Stimulated activated naive B cell treated with anti-CD40 and anti-IgM and Interleukin-4, amounts not matched to agents 10 μg/mL and 1 μg/mL and 100 μg/mL, for 72 hours (primary cell): ENCODE results near the gene NKD1.
A peak's percentile ranks its signal among the peaks of the same experiment; 100 is the strongest.

Source experiments
- ATAC-seq, 2 donors: fragments of 150-1000 bp; cut with Tn5 transposase; replicated peaks; 2 replicates each; pipeline ENCODE4 v1.10.0; 2021; ENCODE audit warnings: moderate library complexity in 1 of 2
- DNase-seq: peaks from one replicate; pipeline ENCODE4 v3.0.0; 2021
- H3K27ac Mint-ChIP-seq: one replicate; pipeline ENCODE4 v1.8.0; 2022; ENCODE audit warnings: mild to moderate bottlenecking, mixed read lengths
- H3K27me3 Mint-ChIP-seq, 2 donors: one replicate each; pipeline ENCODE4 v1.8.0; 2022; ENCODE audit warnings: mixed read lengths in 2 of 2
- H3K36me3 Mint-ChIP-seq, 2 donors: one replicate each; pipeline ENCODE4 v1.8.0; 2022; ENCODE audit warnings: mixed read lengths in 2 of 2, mild to moderate bottlenecking in 1 of 2
- H3K4me1 Mint-ChIP-seq, 2 donors: one replicate each; pipeline ENCODE4 v1.8.0; 2022; ENCODE audit warnings: mixed read lengths in 2 of 2, mild to moderate bottlenecking in 1 of 2
- H3K4me3 Mint-ChIP-seq, 2 donors: one replicate each; pipeline ENCODE4 v1.8.0; 2022; ENCODE audit warnings: mild to moderate bottlenecking in 2 of 2, mixed read lengths in 2 of 2, moderate library complexity in 1 of 2
- H3K9me3 Mint-ChIP-seq, 2 donors: one replicate each; pipeline ENCODE4 v1.8.0; 2022; ENCODE audit warnings: mixed read lengths in 2 of 2, mild to moderate bottlenecking in 1 of 2

NKD1 gene

GRCh38 chr16:50538411-50539052 lies 9.7 kb upstream of the NKD1 start:
- ATAC-seq (no peak), DNase-seq (no peak)
- peaks cover 2 to 5% of the 10 kb centered on the region in 2 donors for H3K36me3 Mint-ChIP-seq
- H3K27me3 Mint-ChIP-seq, result peaks cover 24 to 46% of the 10 kb centered on the region in 2 donors
- no peak overlapping the region for H3K27ac Mint-ChIP-seq
- H3K9me3 Mint-ChIP-seq, result peaks cover 5 to 13% of the 10 kb centered on the region in 2 donors
- H3K4me1 Mint-ChIP-seq, result no peaks in the 10 kb centered on the region
- no peak overlapping the region for H3K4me3 Mint-ChIP-seq

DNA sequence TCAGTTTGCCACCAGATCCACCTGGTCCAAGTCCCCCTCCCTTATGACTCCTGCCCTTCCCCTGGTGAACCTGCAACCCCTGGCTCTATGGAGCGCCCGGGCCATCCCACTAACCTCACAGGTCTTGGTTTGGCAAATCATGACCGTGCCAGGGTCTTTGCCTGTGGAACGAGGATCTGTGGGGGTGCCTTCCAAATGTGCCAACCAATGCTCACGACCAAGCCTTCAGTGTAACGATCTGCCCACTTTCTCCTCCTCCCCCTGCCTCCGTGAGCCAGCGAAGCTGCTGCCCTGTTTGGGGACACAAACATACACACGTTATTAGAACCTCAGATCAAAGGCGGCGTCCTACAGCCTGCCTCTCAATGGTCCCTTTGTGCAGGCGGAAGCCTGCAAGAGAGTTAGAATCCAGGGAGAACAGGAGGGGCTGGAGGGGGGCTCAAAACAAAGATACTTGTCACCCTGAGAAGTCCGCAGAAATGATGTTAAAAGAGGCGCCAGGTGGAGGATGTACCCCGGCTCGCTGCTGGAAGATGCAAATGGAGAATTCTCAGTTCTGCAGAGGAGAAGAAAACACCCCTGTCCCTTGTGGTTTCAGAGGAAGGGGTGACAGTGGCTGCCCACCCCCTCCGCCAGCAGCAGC lies 9.0 kb upstream of the NKD1 start:
- Mint-ChIP-seq H3K27me3 (peaks cover 24 to 52% of the 10 kb centered on the region in 2 donors), H3K9me3 (peaks cover 11 to 18% of the 10 kb centered on the region in 2 donors), H3K4me1 (no peaks in the 10 kb centered on the region), H3K36me3 (peaks cover 6 to 11% of the 10 kb centered on the region in 2 donors), H3K4me3 (no peak overlapping the region), H3K27ac (peak overlapping the region; percentile 33)
- no peak for DNase-seq
- ATAC-seq, result no peak

GRCh38 chr16:50539822-50540710 lies 8.1 kb upstream of the NKD1 start:
- H3K27me3 Mint-ChIP-seq, result peaks cover 32 to 59% of the 10 kb centered on the region in 2 donors
- H3K4me3 Mint-ChIP-seq, result no peak overlapping the region
- H3K27ac Mint-ChIP-seq, result no peak overlapping the region
- H3K4me1 Mint-ChIP-seq, result no peaks in the 10 kb centered on the region
- H3K36me3 Mint-ChIP-seq, result peaks cover 8 to 14% of the 10 kb centered on the region in 2 donors
- ATAC-seq (no peak), DNase-seq (no peak)
- peaks cover 11 to 16% of the 10 kb centered on the region in 2 donors for H3K9me3 Mint-ChIP-seq

DNA sequence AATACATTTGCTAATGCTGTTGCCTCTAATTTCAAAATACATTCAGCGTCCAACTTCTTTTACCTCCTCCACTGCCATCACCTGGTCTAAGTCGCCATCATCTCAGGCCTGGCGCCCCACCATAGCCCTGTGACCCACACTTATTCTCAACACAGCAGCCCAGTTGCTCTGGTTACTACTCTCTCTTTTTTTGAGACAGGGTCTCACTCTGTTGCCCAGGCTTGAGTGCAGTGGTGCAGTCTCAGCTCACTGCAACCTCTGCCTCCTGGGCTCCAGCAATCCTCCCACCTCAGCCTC lies 7.5 kb upstream of the NKD1 start:
- H3K36me3 Mint-ChIP-seq, result peaks cover 6 to 14% of the 10 kb centered on the region in 2 donors
- DNase-seq (no peak), ATAC-seq (no peak)
- peaks cover 33 to 56% of the 10 kb centered on the region in 2 donors for H3K27me3 Mint-ChIP-seq
- H3K4me3 Mint-ChIP-seq, result no peak overlapping the region
- H3K27ac Mint-ChIP-seq, result no peak overlapping the region
- no peaks in the 10 kb centered on the region for H3K4me1 Mint-ChIP-seq
- peaks cover 11% of the 10 kb centered on the region in 2 donors for H3K9me3 Mint-ChIP-seq

DNA sequence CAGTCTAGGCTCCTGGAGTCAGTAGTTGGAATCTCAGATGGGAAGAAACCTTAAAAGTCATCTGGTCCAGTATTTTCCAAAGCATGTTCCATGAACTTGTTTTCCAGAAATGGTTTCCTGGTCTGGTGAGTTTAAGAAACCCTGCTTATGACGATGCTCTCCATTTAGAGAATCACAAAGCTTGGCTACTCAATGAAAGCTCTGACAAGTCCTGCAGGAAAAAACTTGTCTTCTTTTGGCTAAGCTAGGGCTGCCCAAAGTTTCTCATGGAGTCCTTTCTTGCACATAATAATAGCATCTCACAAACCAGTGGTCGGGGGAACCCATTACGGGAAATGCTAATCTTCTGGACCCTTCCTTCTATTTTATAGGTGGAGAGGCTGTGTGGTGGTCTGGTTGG lies 5.5 kb upstream of the NKD1 start:
- Mint-ChIP-seq H3K9me3 (peaks cover 11% of the 10 kb centered on the region in 2 donors), H3K36me3 (peaks cover 6 to 14% of the 10 kb centered on the region in 2 donors), H3K27me3 (peaks cover 35 to 57% of the 10 kb centered on the region in 2 donors), H3K27ac (no peak overlapping the region), H3K4me1 (peaks cover 4 to 6% of the 10 kb centered on the region in 2 donors), H3K4me3 (no peak overlapping the region)
- ATAC-seq, result no peak
- no peak for DNase-seq

- Mint-ChIP-seq H3K9me3 (peaks cover 11% of the 10 kb centered on the region in 2 donors), H3K27ac (no peak overlapping the region), H3K27me3 (peaks cover 42 to 54% of the 10 kb centered on the region in 2 donors), H3K4me1 (peaks cover 7 to 27% of the 10 kb centered on the region in 2 donors), H3K36me3 (peaks cover 6 to 14% of the 10 kb centered on the region in 2 donors), H3K4me3 (no peak overlapping the region)
- DNase-seq (no peak), ATAC-seq (no peak)
Observed at GRCh38 chr16:50546125-50546524, 2.1 kb upstream of the NKD1 start.

GRCh38 chr16:50547340-50548124 lies 664 bp upstream of the NKD1 start:
- H3K36me3 Mint-ChIP-seq, result peaks cover 6 to 14% of the 10 kb centered on the region in 2 donors
- DNase-seq (peak; percentile 32), ATAC-seq (peak; percentile 55 to 57)
- H3K4me1 Mint-ChIP-seq, result peaks cover 7 to 27% of the 10 kb centered on the region in 2 donors
- peak overlapping the region; percentile 91 to 96 for H3K4me3 Mint-ChIP-seq
- H3K27me3 Mint-ChIP-seq, result peaks cover 36 to 59% of the 10 kb centered on the region in 2 donors
- no peak overlapping the region for H3K27ac Mint-ChIP-seq
- H3K9me3 Mint-ChIP-seq, result peaks cover 11% of the 10 kb centered on the region in 2 donors

DNA sequence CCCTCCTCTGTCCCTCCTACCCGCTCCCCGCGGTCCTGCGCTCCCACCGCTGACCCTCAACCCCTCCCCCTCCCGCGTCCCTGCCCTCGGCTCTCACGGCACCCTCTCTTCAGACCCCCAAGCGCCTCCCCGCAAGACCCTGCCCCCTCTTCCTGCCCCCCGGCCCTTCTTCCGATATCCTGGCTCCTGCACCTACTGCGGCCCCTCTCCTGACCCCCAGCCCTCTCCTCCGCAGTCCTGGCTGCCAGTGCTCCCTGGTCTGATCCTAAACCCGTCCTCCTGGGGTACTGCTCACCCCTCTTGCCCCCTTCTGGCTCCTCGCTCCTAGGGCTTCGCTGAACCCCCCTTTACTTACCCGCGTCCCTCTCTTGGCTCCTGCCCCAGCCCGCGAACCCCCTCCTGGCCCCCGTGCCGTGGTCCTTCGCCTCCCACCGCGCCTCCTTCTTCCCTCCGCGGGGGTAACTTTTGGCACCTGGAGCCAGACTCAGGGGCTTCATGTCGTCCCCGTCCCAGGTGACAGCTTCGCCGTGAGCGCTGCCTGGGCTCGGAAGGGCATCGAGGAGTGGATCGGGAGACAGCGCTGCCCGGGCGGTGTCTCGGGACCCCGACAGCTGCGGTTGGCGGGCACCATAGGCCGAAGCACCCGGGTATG lies 839 bp downstream of the NKD1 start:
- DNase-seq (no peak), ATAC-seq (no peak)
- H3K4me3 Mint-ChIP-seq, result peak overlapping the region; percentile 83 to 96
- peaks cover 7 to 27% of the 10 kb centered on the region in 2 donors for H3K4me1 Mint-ChIP-seq
- no peak overlapping the region for H3K27ac Mint-ChIP-seq
- H3K36me3 Mint-ChIP-seq, result peaks cover 2 to 4% of the 10 kb centered on the region in 2 donors
- H3K9me3 Mint-ChIP-seq, result peaks cover under 1 to 1% of the 10 kb centered on the region in 2 donors
- H3K27me3 Mint-ChIP-seq, result peaks cover 33 to 49% of the 10 kb centered on the region in 2 donors

DNA sequence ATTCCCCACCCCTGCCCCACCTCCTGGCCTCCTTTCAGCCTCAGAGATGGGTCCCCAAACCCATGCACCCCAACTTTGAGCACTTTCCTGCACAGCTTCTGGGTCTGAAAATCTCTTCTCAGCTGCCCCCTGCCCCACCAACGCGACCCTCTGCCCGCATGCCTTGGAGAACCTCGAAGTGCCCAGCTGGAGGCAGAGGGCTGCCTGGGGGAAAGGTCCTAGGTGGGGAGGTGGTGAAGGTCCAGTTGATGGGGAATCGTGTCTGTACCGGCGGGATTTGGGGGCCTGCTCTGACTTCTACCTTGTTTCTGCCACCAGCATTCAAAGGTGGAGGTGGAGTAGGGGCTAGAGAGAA lies 1.3 kb downstream of the NKD1 start:
- H3K27ac Mint-ChIP-seq, result no peak overlapping the region

GRCh38 chr16:50550035-50550434 lies 1.8 kb downstream of the NKD1 start:
- no peak overlapping the region for H3K27ac Mint-ChIP-seq
- no peak for ATAC-seq
- peaks cover 0 to 2% of the 10 kb centered on the region in 2 donors for H3K36me3 Mint-ChIP-seq
- DNase-seq, result no peak
- no peaks in the 10 kb centered on the region for H3K9me3 Mint-ChIP-seq
- H3K27me3 Mint-ChIP-seq, result peaks cover 27 to 48% of the 10 kb centered on the region in 2 donors
- no peak overlapping the region for H3K4me3 Mint-ChIP-seq
- peaks cover 7 to 27% of the 10 kb centered on the region in 2 donors for H3K4me1 Mint-ChIP-seq

More for the DNA sequence above, 1.3 kb downstream of the NKD1 start:
- no peaks in the 10 kb centered on the region for H3K36me3 Mint-ChIP-seq
- H3K4me1 Mint-ChIP-seq, result peaks cover 7 to 27% of the 10 kb centered on the region in 2 donors
- H3K9me3 Mint-ChIP-seq, result no peaks in the 10 kb centered on the region
- peak overlapping the region in 1 of 2 donors; percentile 66 for H3K4me3 Mint-ChIP-seq
- DNase-seq, result no peak
- no peak for ATAC-seq
- peaks cover 31 to 48% of the 10 kb centered on the region in 2 donors for H3K27me3 Mint-ChIP-seq

DNA sequence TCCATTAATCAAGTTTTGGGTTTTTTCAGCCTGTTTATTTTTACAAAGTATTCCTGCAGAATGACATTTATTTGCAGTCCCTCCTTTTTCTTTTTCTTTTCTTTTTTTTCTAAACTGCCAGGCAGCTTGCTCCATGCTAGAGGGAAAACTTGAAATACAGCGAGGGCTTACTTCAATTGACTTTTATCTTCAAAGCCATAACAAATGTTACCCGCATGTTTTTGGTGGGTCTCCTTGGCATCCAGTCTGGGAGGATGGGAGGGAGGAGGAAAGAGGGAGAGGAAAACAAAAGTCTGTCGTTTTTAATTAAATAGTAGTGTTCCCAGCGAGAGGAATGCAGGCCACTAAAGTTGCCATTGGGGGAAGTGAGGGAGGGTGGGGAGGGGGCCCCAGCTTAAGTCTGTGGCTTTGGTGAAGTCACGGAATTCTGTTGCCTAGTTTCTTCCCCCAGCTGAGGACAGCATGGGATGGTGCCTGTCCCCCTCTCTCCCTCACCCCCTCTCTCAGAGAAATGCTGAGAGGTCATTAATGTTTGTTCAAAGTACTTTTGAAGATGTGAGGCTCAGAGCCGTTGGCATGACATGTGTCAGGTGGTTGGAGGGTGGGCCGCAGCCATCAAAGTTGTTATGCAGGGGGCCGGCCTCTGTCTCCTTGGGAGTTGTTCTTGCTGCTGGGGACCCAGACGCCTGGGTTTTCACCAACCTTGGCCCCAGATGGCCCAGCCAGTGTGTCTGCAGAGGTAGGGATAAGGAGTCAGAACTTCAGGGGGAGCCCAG lies 2.9 kb downstream of the NKD1 start:
- no peak for DNase-seq
- no peaks in the 10 kb centered on the region for H3K9me3 Mint-ChIP-seq
- peaks cover 27 to 47% of the 10 kb centered on the region in 2 donors for H3K27me3 Mint-ChIP-seq
- H3K36me3 Mint-ChIP-seq, result peaks cover under 1 to 2% of the 10 kb centered on the region in 2 donors
- H3K4me1 Mint-ChIP-seq, result peaks cover 7 to 27% of the 10 kb centered on the region in 2 donors
- no peak for ATAC-seq
- no peak overlapping the region for H3K27ac Mint-ChIP-seq
- H3K4me3 Mint-ChIP-seq, result no peak overlapping the region

- H3K36me3 Mint-ChIP-seq, result peaks cover 4 to 6% of the 10 kb centered on the region in 2 donors
Observed at GRCh38 chr16:50552476-50553101, 4.4 kb downstream of the NKD1 start.

More at GRCh38 chr16:50552476-50553101, 4.4 kb downstream of the NKD1 start:
- H3K9me3 Mint-ChIP-seq, result no peaks in the 10 kb centered on the region
- no peak for DNase-seq
- peaks cover 3 to 22% of the 10 kb centered on the region in 2 donors for H3K4me1 Mint-ChIP-seq
- no peak for ATAC-seq
- no peak overlapping the region for H3K4me3 Mint-ChIP-seq
- peaks cover 29 to 44% of the 10 kb centered on the region in 2 donors for H3K27me3 Mint-ChIP-seq
- H3K27ac Mint-ChIP-seq, result no peak overlapping the region
